HEK293 (cell line): ENCODE measurements around the gene JPH2.

Experiments used
- CTCF ChIA-PET: fragments of 350-600 bp; formaldehyde crosslinking; extraction: SDS; loops from one replicate; lab custom pipeline; 2021; ENCODE audit warnings: antibody characterized with exemption; lab: Yijun Ruan, JAX
- POLR2A ChIA-PET: fragments of 300-600 bp; formaldehyde crosslinking; extraction: SDS; loops from one replicate; lab custom pipeline; 2020; ENCODE audit warnings: antibody characterized with exemption, inconsistent platforms; lab: Yijun Ruan, JAX
- H3K27ac ChIP-seq: fragments of 200-500 bp; sonication (Bioruptor generic); 2 replicates; pipeline ENCODE4 v1.5.1; 2014; ENCODE audit warnings: low read depth, low read length, control low read depth, inconsistent platforms; ENCODE audit errors: extremely low read depth
- H3K36me3 ChIP-seq, 2 experiments: fragments of 200-500 bp in 1 of 2; sonication (Bioruptor generic) in 1 of 2; 1 replicate in 1 of 2; 2 replicates in 1 of 2; pipeline ENCODE4 v1.5.1; 2014 to 2017; ENCODE audit warnings: inconsistent platforms in 2 of 2, low read length in 2 of 2; ENCODE audit not compliant: control insufficient read depth in 2 of 2, insufficient read depth in 1 of 2
- H3K4me1 ChIP-seq: fragments of 200-500 bp; sonication (Bioruptor generic); 2 replicates; pipeline ENCODE4 v1.5.1; 2014; ENCODE audit warnings: mild to moderate bottlenecking, low read length, inconsistent platforms; ENCODE audit not compliant: control insufficient read depth, insufficient read depth
- H3K4me3 ChIP-seq: 2 replicates; pipeline ENCODE4 v1.5.1; 2011; ENCODE audit warnings: low read depth, mild to moderate bottlenecking, control low read depth, low read length, moderate library complexity
- H3K9me3 ChIP-seq: fragments of 200-500 bp; sonication (Bioruptor generic); 2 replicates; pipeline ENCODE4 v1.5.1; 2014; ENCODE audit warnings: low read depth, low read length, inconsistent platforms; ENCODE audit not compliant: control insufficient read depth, insufficient read depth
- GFI1B ChIP-seq: fragments of 450-650 bp; formaldehyde crosslinking; IDR thresholded peaks from 2 replicates; pipeline ENCODE4 v1.5.1; 2016; ENCODE audit warnings: missing biosample characterization, missing genetic modification characterization
- HOXA7 ChIP-seq: sonication (generic); formaldehyde crosslinking; IDR thresholded peaks from 2 replicates; pipeline ENCODE4 v1.8.1; 2022; ENCODE audit warnings: missing genetic modification reagents, borderline replicate concordance
- INSM2 ChIP-seq: fragments of 450-650 bp; formaldehyde crosslinking; IDR thresholded peaks from 2 replicates; pipeline ENCODE4 v1.5.1; 2016; ENCODE audit warnings: missing biosample characterization, missing genetic modification characterization
- MZF1 ChIP-seq: fragments of 450-650 bp; formaldehyde crosslinking; IDR thresholded peaks from 2 replicates; pipeline ENCODE4 v1.5.1; 2017; ENCODE audit warnings: missing biosample characterization, missing genetic modification characterization, borderline replicate concordance
- PATZ1 ChIP-seq: fragments of 450-650 bp; formaldehyde crosslinking; IDR thresholded peaks from 2 replicates; pipeline ENCODE4 v1.5.1; 2016; ENCODE audit warnings: missing biosample characterization, missing genetic modification characterization
- PRDM4 ChIP-seq: fragments of 450-650 bp; formaldehyde crosslinking; IDR thresholded peaks from 2 replicates; pipeline ENCODE4 v1.5.1; 2017; ENCODE audit warnings: missing biosample characterization, missing genetic modification characterization
- RBAK ChIP-seq: fragments of 450-650 bp; formaldehyde crosslinking; IDR thresholded peaks from 2 replicates; pipeline ENCODE4 v1.5.1; 2016; ENCODE audit warnings: missing biosample characterization, missing genetic modification characterization
- SP3 ChIP-seq: fragments of 450-650 bp; formaldehyde crosslinking; IDR thresholded peaks from 2 replicates; pipeline ENCODE4 v1.5.1; 2016; ENCODE audit warnings: missing biosample characterization, missing genetic modification characterization
- SP7 ChIP-seq: fragments of 450-650 bp; formaldehyde crosslinking; IDR thresholded peaks from 2 replicates; pipeline ENCODE4 v1.5.1; 2016; ENCODE audit warnings: missing biosample characterization, missing genetic modification characterization
- ZBTB6 ChIP-seq: fragments of 450-650 bp; formaldehyde crosslinking; IDR thresholded peaks from 2 replicates; pipeline ENCODE4 v1.5.1; 2017; ENCODE audit warnings: missing biosample characterization, missing genetic modification characterization
- ZEB2 ChIP-seq: fragments of 450-650 bp; formaldehyde crosslinking; IDR thresholded peaks from 2 replicates; pipeline ENCODE4 v1.5.1; 2016; ENCODE audit warnings: missing biosample characterization, missing genetic modification characterization
- ZIC2 ChIP-seq: fragments of 450-650 bp; formaldehyde crosslinking; IDR thresholded peaks from 2 replicates; pipeline ENCODE4 v1.5.1; 2016; ENCODE audit warnings: missing biosample characterization, missing genetic modification characterization
- ZNF133 ChIP-seq: fragments of 450-650 bp; formaldehyde crosslinking; IDR thresholded peaks from 2 replicates; pipeline ENCODE4 v1.5.1; 2016; ENCODE audit warnings: missing biosample characterization, missing genetic modification characterization
- ZNF24 ChIP-seq: fragments of 450-650 bp; formaldehyde crosslinking; IDR thresholded peaks from 2 replicates; pipeline ENCODE4 v1.5.1; 2016; ENCODE audit warnings: missing biosample characterization, missing genetic modification characterization
- ZNF248 ChIP-seq: fragments of 450-650 bp; formaldehyde crosslinking; IDR thresholded peaks from 2 replicates; pipeline ENCODE4 v1.5.1; 2017; ENCODE audit warnings: missing biosample characterization, missing genetic modification characterization
- ZNF26 ChIP-seq: fragments of 450-650 bp; formaldehyde crosslinking; IDR thresholded peaks from 2 replicates; pipeline ENCODE4 v1.5.1; 2016; ENCODE audit warnings: missing biosample characterization, missing genetic modification characterization
- ZNF292 ChIP-seq: fragments of 450-650 bp; formaldehyde crosslinking; IDR thresholded peaks from 2 replicates; pipeline ENCODE4 v1.5.1; 2016; ENCODE audit warnings: low read depth, missing biosample characterization, missing genetic modification characterization, borderline replicate concordance
- ZNF324 ChIP-seq: fragments of 450-650 bp; formaldehyde crosslinking; IDR thresholded peaks from 2 replicates; pipeline ENCODE4 v1.5.1; 2016; ENCODE audit warnings: missing biosample characterization, missing genetic modification characterization
- ZNF404 ChIP-seq: fragments of 450-650 bp; formaldehyde crosslinking; IDR thresholded peaks from 2 replicates; pipeline ENCODE4 v1.5.1; 2017; ENCODE audit warnings: missing biosample characterization, missing genetic modification characterization
- ZNF433 ChIP-seq: fragments of 450-650 bp; formaldehyde crosslinking; IDR thresholded peaks from 2 replicates; pipeline ENCODE4 v1.5.1; 2016; ENCODE audit warnings: missing biosample characterization, missing genetic modification characterization, low read depth
- ZNF621 ChIP-seq: fragments of 450-650 bp; formaldehyde crosslinking; IDR thresholded peaks from 2 replicates; pipeline ENCODE4 v1.5.1; 2017; ENCODE audit warnings: missing biosample characterization, missing genetic modification characterization
- ZNF658 ChIP-seq: fragments of 450-650 bp; formaldehyde crosslinking; IDR thresholded peaks from 2 replicates; pipeline ENCODE4; 2016; ENCODE audit warnings: missing biosample characterization, missing genetic modification characterization
- ZNF664 ChIP-seq: fragments of 450-650 bp; formaldehyde crosslinking; IDR thresholded peaks from 2 replicates; pipeline ENCODE4 v1.5.1; 2016; ENCODE audit warnings: missing biosample characterization, missing genetic modification characterization

Gene JPH2

GRCh38 chr20:44170816-44171410 lies 16.1 kb downstream of the JPH2 start:
- TF ChIP-seq ZBTB6 (no peak), ZNF433 (tag by site-specific recombination) (no peak), GFI1B (tag by site-specific recombination) (no peak), MZF1 (no peak), ZNF24 (tag by site-specific recombination) (no peak), ZNF133 (tag by site-specific recombination) (no peak), ZNF621 (tag by site-specific recombination) (no peak), ZNF404 (tag by site-specific recombination) (no peak)
- H3K4me1 ChIP-seq: no peaks in the 10 kb centered on the region
- POLR2A ChIA-PET: interaction anchor here (0.9 kb wide), 1 partner anchor 16 kb away, joined by 3 read pairs; the partner anchor contains the start of gene JPH2
- H3K4me3 ChIP-seq: no peak overlapping the region
- H3K9me3 ChIP-seq: no peaks in the 10 kb centered on the region
- H3K36me3 ChIP-seq: no peaks in the 10 kb centered on the region
- CTCF ChIA-PET: no interaction called here
- no peak overlapping the region for H3K27ac ChIP-seq

- no peak overlapping the region for H3K4me3 ChIP-seq
- no peak for TF ChIP-seq SP3 (tag by site-specific recombination)
- TF ChIP-seq ZNF664 (tag by site-specific recombination): no peak
- no peak for TF ChIP-seq RBAK
- TF ChIP-seq HOXA7 (CRISPR knock-in tag): no peak
- TF ChIP-seq PRDM4: no peak
- no peak for TF ChIP-seq ZNF26 (tag by site-specific recombination)
- no peak for TF ChIP-seq ZEB2 (tag by site-specific recombination)
- TF ChIP-seq ZNF324 (tag by site-specific recombination): no peak
- TF ChIP-seq ZNF292 (tag by site-specific recombination): no peak
- no peak for TF ChIP-seq ZIC2 (tag by site-specific recombination)
- no peak overlapping the region for H3K27ac ChIP-seq
- no peaks in the 10 kb centered on the region for H3K36me3 ChIP-seq
- H3K4me1 ChIP-seq: no peaks in the 10 kb centered on the region
- ChIA-PET CTCF (interaction anchor here (0.6 to 2.2 kb wide), 3 partner anchors 23 to 216 kb away, joined by 4 to 11 read pairs (median 9); no protein-coding TSS in a partner anchor), POLR2A (no interaction called here)
- no peaks in the 10 kb centered on the region for H3K9me3 ChIP-seq
These were observed 19.3 kb downstream of the JPH2 start for GRCh38 chr20:44167736-44168135.

GRCh38 chr20:44166477-44166876 lies 20.5 kb downstream of the JPH2 start:
- H3K36me3 ChIP-seq: no peaks in the 10 kb centered on the region
- CTCF ChIA-PET: interaction anchor here (0.9 to 1.9 kb wide), 3 partner anchors 23 to 50 kb away, joined by 3 to 9 read pairs (median 8); no protein-coding TSS in a partner anchor
- H3K4me1 ChIP-seq: no peaks in the 10 kb centered on the region
- POLR2A ChIA-PET: interaction anchor here (1.3 to 1.4 kb wide), 2 partner anchors 44 to 45 kb away, joined by 3 to 4 read pairs; partner anchors contain the start of gene OSER1
- no peak overlapping the region for H3K4me3 ChIP-seq
- H3K27ac ChIP-seq: no peak overlapping the region
- no peaks in the 10 kb centered on the region for H3K9me3 ChIP-seq
- TF ChIP-seq INSM2: no peak
- TF ChIP-seq ZNF248: no peak
- TF ChIP-seq PATZ1 (tag by site-specific recombination): no peak
- TF ChIP-seq SP7 (tag by site-specific recombination): no peak
- TF ChIP-seq ZNF658 (tag by site-specific recombination): no peak
